ENCODE data around the gene ACOXL.
A peak's percentile ranks its signal among the peaks of the same experiment; 100 is the strongest.

Gene ACOXL

DNA sequence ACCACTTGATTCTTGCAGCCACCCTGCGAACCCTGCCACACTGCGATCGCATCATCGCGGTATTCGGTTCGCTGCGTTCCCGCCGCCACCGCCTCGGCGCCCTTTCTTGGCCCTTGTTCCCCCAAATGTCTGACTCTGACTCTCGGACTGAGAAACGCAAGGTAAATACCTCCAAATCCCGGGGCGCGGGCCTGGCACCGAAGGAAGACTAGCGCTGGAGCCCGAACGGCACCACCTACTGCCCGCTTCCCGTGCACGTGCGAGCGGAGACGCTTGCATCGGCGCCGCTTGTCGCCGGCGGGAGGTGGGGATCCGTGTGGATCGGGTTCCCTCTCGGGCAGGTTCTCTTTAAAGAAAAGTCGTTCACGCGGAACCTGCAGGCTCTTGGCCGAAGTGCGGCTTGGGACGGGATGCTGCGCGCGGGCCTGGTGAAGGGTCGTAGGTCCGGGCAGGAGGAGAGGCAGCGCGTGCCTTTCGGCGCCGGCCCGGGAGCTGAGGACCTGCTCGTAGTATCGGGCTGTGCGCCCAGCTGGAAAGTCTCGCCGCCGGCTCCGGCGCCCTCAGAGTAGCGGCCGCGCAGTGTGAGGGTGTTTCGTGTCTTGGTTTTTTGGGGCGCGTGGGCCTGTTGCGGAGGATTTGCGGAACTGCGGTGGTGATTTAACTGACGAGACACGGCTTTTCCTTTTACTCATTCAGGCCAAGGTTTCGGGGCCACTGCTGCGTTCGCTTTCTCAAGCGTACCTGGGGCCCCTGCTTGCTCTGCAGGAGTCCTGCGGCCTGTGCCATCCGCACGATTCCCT is 388.9 kb downstream of the ACOXL start:
- peak; percentile 74 to 84 for DNase-seq
- no peak for TF ChIP-seq GATA1 (IDR thresholded peaks at IDR 0.05; ENCODE audit: low read depth, low read length)
- peak; percentile 61 for TF ChIP-seq POLR2A (IDR thresholded peaks at IDR 0.05; ENCODE audit: low read length)

DNA sequence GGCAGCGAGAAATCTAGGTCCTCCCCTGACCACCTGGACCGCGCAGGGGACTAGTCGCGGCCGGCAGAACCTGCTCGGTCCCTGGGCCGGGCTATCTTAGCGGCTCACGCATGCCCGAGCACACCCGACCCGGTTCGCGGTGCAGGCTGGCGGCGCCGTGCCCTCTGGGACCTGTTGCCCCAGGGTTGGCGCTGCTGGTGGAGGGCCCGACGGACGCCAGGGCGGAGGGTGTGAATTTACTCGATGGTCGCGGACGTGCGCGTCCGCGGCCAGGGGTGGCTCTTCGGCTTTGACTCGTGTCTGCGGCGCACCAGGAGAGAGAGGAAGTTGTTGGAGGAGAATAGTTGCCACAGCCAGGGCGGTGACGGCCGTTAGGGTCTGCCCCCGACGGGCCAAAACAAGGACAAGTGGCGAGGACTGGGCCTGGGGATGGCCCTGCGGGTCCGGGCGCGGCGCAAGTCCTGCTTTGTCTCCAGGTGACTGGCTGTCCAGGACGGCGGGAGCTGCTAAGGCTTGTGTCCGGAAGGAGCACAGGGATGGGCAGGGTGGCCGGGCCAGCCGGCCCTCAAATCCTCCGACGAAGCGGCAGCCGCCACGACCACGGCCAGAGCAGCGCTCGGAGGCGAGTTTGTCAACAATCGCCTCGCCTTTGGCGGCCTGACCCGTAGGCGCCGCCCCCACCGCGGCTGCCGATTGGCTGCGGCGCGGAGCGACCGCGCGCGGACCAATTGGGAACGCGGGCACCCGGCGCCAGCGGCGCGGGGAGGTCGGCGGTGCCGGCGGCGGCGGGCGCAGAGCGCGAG is 389.7 kb downstream of the ACOXL start:
- DNase-seq, result peak; percentile 91 to 96
- TF ChIP-seq GATA1 (IDR thresholded peaks at IDR 0.05; ENCODE audit: low read depth, low read length), result no peak
- peak; percentile 83 for TF ChIP-seq POLR2A (IDR thresholded peaks at IDR 0.05; ENCODE audit: low read length)

DNA sequence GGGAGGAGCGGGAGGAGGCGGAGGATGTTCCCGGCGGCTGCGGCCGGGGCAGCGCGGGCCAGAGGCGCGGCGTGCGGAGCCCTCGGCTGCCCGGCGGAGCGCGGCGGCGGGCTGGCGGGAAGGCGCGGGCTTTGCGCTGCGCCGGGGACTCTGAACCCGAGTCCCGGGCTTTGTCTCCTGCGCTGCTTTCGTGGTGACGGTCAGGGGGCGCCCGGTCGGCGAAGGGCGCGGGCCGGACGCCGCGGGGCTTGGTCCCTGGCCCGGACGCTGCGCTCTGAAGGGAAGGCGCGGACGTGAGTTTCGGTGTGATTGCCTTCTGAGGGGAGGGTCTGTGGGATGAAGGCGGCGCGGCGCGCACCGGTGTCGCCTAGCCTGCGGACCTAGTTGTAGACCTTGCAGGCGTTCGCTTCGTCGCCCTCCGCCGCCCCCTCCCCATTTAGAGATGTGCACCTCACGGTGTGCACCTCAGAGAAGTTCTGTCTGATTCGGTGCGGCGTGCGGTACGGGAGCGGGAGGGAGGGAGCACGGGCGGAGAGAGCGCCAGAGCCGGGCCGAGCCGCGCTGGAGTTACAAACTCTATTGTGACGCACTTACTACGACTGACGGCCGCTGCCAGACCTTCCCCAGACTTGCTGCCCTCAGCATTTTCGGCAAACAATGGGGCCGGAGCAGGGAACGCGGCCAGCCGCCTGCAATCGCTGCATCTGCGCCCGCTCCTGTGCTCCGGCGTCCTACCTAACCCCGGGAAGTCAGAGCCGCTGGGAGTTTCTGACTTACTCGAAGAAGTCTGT is 390.5 kb downstream of the ACOXL start:
- TF ChIP-seq GATA1 (IDR thresholded peaks at IDR 0.05; ENCODE audit: low read depth, low read length), result no peak
- no peak for TF ChIP-seq POLR2A (IDR thresholded peaks at IDR 0.05; ENCODE audit: low read length)
- DNase-seq, result peak; percentile 61 to 73

DNA sequence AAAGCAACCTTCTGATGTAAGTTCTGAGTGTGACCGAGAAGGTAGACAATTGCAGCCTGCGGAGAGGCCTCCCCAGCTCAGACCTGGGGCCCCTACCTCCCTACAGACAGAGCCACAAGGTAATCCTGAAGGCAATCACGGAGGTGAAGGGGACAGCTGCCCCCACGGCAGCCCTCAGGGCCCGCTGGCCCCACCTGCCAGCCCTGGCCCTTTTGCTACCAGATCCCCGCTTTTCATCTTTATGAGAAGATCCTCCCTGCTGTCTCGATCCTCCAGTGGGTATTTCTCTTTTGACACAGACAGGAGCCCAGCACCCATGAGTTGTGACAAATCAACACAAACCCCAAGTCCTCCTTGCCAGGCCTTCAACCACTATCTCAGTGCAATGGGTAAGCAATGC is 391.4 kb downstream of the ACOXL start:
- no peak for DNase-seq
- TF ChIP-seq POLR2A (IDR thresholded peaks at IDR 0.05; ENCODE audit: low read length), result no peak
- no peak for TF ChIP-seq GATA1 (IDR thresholded peaks at IDR 0.05; ENCODE audit: low read depth, low read length)

DNA sequence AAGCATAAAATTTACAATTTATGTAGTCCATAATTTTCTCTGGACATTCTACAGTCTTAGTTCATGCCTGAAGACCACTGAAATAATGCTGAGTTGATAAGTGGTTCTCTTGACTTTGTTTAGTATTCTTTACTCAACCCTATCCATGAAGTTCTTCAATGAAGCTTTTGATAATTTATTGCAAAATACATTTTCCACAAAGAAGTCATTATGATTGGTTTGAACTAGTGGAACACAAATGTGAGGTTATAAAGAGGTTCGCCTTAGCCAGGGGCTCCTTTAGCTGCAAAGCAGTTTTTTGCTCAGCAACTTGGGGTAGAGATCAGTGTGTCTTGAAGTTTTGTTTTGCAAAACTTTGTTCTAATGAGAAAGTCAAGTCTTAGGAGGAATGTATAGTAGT is 394.2 kb downstream of the ACOXL start:
- DNase-seq, result no peak
- TF ChIP-seq POLR2A (IDR thresholded peaks at IDR 0.05; ENCODE audit: low read length) (no peak), GATA1 (IDR thresholded peaks at IDR 0.05; ENCODE audit: low read depth, low read length) (no peak)

DNA sequence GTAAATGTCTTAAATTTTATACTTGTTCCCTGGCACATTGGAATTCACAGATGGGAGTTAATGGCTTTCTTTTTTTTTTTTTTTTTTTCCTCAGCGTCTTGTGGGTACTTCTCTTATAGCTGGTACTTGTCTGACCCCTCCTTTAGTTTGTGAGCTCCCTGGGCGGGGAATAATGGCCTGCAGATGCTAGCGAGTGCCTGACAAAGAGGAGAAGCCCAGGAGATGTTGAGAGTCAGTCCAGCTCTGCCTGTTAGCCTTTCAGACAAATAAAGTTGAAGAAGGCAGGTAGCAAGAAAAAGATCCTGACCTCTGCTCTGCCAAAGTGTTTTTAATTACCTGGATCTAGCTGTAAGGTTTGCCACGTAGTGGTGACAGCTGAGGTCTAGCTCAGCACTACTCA is 395.0 kb downstream of the ACOXL start:
- no peak for TF ChIP-seq GATA1 (IDR thresholded peaks at IDR 0.05; ENCODE audit: low read depth, low read length)
- no peak for TF ChIP-seq POLR2A (IDR thresholded peaks at IDR 0.05; ENCODE audit: low read length)
- DNase-seq, result no peak

DNA sequence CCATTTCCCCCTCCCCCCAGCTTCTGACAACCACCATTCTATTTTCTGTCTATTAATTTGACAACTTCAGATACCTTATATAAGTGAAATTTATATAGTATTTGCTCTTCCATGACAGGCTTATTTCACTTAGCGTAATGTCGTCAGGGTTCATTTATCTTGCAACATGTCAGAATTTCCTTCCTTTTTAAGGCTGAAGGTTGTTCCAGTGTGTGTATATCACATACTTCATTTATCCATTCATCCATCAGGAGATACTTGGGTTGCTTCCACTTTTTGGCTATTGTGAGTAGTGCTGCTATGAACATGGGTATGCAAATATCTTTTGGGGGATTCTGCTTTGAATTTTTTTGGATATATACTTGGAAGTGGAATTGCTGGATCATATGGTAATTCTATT is 395.7 kb downstream of the ACOXL start:
- no peak for DNase-seq
- no peak for TF ChIP-seq GATA1 (IDR thresholded peaks at IDR 0.05; ENCODE audit: low read depth, low read length)
- no peak for TF ChIP-seq POLR2A (IDR thresholded peaks at IDR 0.05; ENCODE audit: low read length)

DNA sequence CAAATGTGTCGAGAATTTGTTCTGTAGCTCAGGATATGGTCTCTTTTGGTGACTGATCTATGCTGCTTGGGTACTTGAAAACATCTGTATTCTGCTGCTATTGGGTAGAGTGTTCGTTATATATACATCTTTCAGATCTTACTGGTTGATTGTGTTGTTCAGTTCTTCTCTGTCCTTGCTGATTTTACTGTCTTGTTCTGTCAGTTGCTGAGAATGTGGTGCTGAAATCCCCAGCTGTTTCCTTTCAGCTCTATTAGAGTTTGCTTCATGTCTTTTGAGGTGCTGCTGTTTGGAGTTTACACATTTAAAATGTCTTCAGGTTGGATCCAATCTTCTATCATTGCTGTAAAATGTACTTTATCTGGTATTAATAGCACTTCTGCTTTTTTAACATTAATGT is 401.2 kb downstream of the ACOXL start:
- no peak for TF ChIP-seq POLR2A (IDR thresholded peaks at IDR 0.05; ENCODE audit: low read length)
- TF ChIP-seq GATA1 (IDR thresholded peaks at IDR 0.05; ENCODE audit: low read depth, low read length), result no peak
- DNase-seq, result peak; percentile 57 to 75

DNA sequence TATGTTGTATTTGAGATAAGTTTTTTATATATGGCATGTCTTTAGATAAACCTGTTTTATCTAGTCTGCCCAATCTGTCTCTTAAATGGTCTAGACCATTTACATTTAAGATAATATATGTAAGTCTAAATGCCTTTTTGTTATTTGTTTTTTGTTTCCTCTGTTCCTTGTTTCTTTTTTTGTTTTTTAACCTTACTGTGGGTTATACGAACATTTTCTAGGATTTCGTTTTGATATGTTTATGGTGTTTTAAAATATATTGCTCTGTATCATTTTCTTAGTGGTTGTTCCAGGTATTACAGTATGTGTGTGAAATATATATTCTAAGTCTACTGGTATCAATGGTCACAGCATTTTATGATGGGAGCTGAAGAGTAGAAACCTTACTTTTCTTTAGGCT is 401.7 kb downstream of the ACOXL start:
- TF ChIP-seq POLR2A (IDR thresholded peaks at IDR 0.05; ENCODE audit: low read length), result no peak
- no peak for TF ChIP-seq GATA1 (IDR thresholded peaks at IDR 0.05; ENCODE audit: low read depth, low read length)
- peak; percentile 57 to 75 for DNase-seq

DNA sequence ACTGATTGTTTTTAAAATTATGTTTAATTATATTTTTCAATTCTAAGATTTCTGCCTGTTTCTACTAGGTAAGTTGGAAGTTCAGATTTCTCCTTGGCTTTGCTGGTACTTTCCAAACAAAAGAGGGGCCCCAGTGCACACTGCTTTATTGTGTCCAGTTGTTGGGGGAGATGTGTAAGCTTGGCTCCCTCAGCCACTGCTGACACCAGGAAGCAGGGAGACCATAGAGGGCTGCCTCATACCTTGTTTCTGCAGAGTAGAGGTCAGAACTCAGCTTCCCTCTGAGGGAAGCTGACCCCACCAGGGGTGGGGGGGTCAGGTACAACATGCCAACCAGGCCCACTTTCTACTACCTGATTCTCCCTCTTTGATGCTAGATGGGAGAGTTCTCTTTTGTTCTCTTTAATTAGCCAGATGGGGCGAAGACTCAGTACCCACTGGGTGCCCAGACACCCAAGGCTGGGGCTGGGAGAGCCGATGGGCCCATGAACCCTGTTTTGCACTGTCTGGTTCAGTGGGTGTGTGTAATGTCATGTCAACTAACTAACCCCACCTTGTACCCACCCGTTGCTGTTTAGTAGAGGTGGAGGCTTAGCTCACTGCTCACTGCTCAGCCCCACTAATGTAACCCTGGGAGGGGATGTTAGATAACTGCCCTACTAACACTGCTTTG is 403.0 kb downstream of the ACOXL start:
- no peak for TF ChIP-seq GATA1 (IDR thresholded peaks at IDR 0.05; ENCODE audit: low read depth, low read length)
- DNase-seq, result no peak

DNA sequence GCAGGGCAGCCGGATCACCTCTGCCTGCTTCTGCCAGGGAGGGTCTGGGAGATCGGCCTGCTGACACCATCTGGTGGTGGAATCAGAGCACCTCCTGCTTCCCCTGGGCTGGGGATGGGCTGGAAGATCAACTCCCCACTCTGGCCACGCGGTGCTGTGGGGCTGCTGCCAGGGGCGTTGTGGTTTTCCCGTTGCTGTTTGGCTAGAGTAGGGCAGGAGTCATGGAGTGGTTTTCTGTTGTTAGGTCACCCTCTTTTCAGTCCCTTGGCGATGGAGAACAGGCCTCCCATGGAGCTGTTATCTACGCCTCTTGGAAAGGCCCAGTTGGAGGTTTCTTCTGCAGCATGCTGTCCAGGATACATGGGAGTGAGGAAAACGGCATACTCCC is 403.5 kb downstream of the ACOXL start:
- peak in 1 of 2 experiments; percentile 14 for DNase-seq
- TF ChIP-seq POLR2A (IDR thresholded peaks at IDR 0.05; ENCODE audit: low read length) (no peak), GATA1 (IDR thresholded peaks at IDR 0.05; ENCODE audit: low read depth, low read length) (no peak)

DNA sequence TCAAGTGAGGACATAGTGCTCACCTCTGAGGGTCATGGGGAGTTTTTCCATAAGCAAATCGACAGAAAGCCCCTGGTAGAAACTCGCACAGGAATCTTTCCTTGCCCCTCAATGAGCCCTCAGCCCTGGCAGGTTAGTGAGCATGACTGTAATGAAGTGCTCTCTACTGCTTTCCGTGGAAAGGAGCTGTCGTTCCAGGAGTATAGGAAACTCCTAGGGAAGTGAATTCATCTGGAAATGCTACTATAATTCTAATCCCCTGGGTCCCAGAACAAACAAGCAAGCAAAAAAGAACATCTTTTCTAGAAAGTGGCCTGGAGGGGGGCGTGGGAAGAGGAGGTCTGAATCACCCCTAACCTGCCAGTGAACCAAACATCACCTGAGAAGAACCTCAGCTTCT is 406.5 kb downstream of the ACOXL start:
- DNase-seq, result no peak
- no peak for TF ChIP-seq POLR2A (IDR thresholded peaks at IDR 0.05; ENCODE audit: low read length)
- TF ChIP-seq GATA1 (IDR thresholded peaks at IDR 0.05; ENCODE audit: low read depth, low read length), result no peak

DNA sequence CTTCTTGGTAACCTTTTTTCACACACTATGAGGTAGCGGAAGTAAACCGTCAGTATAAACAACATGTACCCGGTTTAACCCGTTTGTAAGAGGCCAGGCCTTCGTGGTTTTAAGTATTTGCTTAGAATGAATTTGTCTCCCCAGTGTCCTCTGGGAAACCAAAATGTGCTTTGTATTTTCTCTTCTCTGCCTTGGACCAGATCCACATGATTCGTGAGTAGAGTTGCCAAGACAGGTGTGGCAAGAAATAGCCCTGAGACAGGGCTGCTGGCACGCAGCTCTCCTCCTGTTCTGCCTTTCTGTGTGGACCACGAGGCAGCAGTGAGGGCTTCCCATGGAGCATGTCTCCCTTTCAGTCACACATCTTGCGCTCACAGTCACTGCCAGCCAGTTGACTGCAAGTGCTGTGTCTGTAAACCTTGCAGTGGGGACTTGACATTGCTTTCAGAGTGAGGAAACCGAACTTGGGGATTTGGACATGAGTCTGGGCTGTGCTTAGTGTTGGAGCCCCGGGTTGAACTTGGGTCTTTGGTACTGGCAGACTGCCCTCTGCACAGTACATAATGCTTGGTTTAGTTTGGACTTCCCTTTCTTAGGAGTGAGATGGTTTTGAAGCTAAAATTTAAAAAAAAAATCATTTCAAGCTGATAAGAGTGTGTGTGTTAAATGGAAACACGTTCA is 407.4 kb downstream of the ACOXL start:
- no peak for TF ChIP-seq GATA1 (IDR thresholded peaks at IDR 0.05; ENCODE audit: low read depth, low read length)
- TF ChIP-seq POLR2A (IDR thresholded peaks at IDR 0.05; ENCODE audit: low read length), result no peak
- DNase-seq, result no peak

Measured in erythroblast (primary cell).